Lung (tissue), 12 donors: ENCODE measurements around the gene CDKN3. TPM values are rescaled to one million over a fixed set of nuclear protein-coding genes. Genes with fewer than 3 reads are reported as not detected.

Source experiments
- ATAC-seq: fragments of 200-7000 bp; cut with Tn5 transposase; one replicate; pipeline ENCODE4 v1.9.1; 2020; ENCODE audit warnings: moderate number of reproducible peaks; ENCODE audit not compliant: insufficient read depth, low FRiP score
- DNase-seq, 3 donors: peaks; one replicate each; pipeline ENCODE4 v3.0.0-alpha.2; 2013 to 2017
- H3K27ac ChIP-seq, 2 donors: one replicate each; pipeline ENCODE4 v1.5.1; 2013; ENCODE audit warnings: mild to moderate bottlenecking in 2 of 2, moderate library complexity in 2 of 2, control low read depth in 1 of 2, inconsistent platforms in 1 of 2, low read depth in 1 of 2, low read length in 1 of 2
- H3K27me3 ChIP-seq, 3 donors: one replicate each; pipeline ENCODE4 v1.5.1; 2013; ENCODE audit warnings: low read length in 2 of 3; ENCODE audit not compliant: control insufficient read depth in 3 of 3, insufficient read depth in 3 of 3
- H3K36me3 ChIP-seq, 4 donors: one replicate each; pipeline ENCODE4 v1.5.1; 2013; ENCODE audit warnings: low read length in 4 of 4, mild to moderate bottlenecking in 1 of 4, moderate library complexity in 1 of 4; ENCODE audit not compliant: control insufficient read depth in 4 of 4, insufficient read depth in 4 of 4
- H3K4me1 ChIP-seq, 5 donors: one replicate each; pipeline ENCODE4 v1.5.1; 2013; ENCODE audit warnings: low read length in 5 of 5, mild to moderate bottlenecking in 2 of 5, moderate library complexity in 1 of 5; ENCODE audit not compliant: control insufficient read depth in 5 of 5, insufficient read depth in 5 of 5
- H3K4me3 ChIP-seq: one replicate; pipeline ENCODE4 v1.5.1; 2013; ENCODE audit warnings: mild to moderate bottlenecking, control low read depth, moderate library complexity
- H3K9ac ChIP-seq, 2 donors: one replicate each; pipeline ENCODE4 v1.5.1; 2013; ENCODE audit warnings: low read length in 2 of 2, control low read depth in 1 of 2; ENCODE audit not compliant: insufficient read depth in 1 of 2
- H3K9me3 ChIP-seq, 4 donors: one replicate each; pipeline ENCODE4 v1.5.1; 2013; ENCODE audit warnings: low read length in 3 of 4, mild to moderate bottlenecking in 1 of 4, moderate library complexity in 1 of 4; ENCODE audit not compliant: control insufficient read depth in 4 of 4, insufficient read depth in 3 of 4
- WGBS, 2 donors: extraction: QIAGEN DNeasy Blood & Tissue Kit; methylation state at CpG; one replicate each; pipeline ENCODE4 v1.1.7; 2013; 5-methylcytosine and 5-hydroxymethylcytosine counted together
- polyA plus RNA-seq, 2 donors: library from polyadenylated mRNA; stranded (reverse); fragments of 200-250 nt; gene quantifications; one replicate each; pipeline ENCODE4 v1.2.1, GENCODE V29; 2013
- total RNA-seq, 2 donors: library from RNA; depleted of rRNA in 1 of 2; stranded (reverse); fragments of >200 nt in 1 of 2; gene quantifications; one replicate each; pipeline ENCODE4 v1.2.1, GENCODE V29; 2014 to 2021
- TF ChIP-seq, protein P1 (sequence below): IDR thresholded peaks from 2 replicates; pipeline ENCODE4 v1.5.1; 2012; ENCODE audit warnings: mild to moderate bottlenecking; ENCODE audit errors: control extremely low read depth, extremely low read depth
- donor health status: control.
- donor health status: control.
- donor health status: Bipolar disorder and iron deficiency.
- donor health status: healthy.
- donor health status: DM: yes; HTN: yes; CAD: no.

The CDKN3 gene
- total and polyA plus RNA-seq, 4 donors: 1.5 to 5.7 (median 4.6) TPM

DNA sequence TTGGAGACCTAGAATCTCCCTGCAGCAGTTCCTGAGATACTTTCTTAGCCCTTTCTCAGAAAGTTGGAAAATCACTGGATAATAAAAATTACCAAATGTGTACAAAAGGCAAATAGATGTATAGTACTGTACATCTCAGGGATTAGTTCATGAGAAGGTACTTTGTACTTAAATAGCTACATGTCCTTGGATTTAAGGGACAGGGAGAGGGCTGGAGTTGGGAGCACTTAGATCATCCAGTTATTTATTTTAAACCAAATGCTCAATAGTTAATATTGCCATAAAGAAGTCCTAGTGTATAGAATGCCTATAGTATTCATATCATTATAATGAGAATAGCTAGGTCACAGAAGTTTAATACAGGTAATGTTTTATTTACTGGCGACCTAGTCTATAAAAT lies 13.4 kb downstream of the CDKN3 start:
- peaks cover 0 to 14% (median under 1%) of the 10 kb centered on the region in 4 donors for H3K36me3 ChIP-seq
- H3K27me3 ChIP-seq: no peaks in the 10 kb centered on the region
- 98% methylated on average over 1 of the region's 1 CpG for WGBS, 2 donors
- no peak for DNase-seq
- H3K4me3 ChIP-seq: no peak overlapping the region
- H3K9me3 ChIP-seq: no peaks in the 10 kb centered on the region
- no peak overlapping the region for H3K27ac ChIP-seq
- no peaks in the 10 kb centered on the region for H3K4me1 ChIP-seq
- no peak for ATAC-seq
- TF ChIP-seq, protein P1, sequence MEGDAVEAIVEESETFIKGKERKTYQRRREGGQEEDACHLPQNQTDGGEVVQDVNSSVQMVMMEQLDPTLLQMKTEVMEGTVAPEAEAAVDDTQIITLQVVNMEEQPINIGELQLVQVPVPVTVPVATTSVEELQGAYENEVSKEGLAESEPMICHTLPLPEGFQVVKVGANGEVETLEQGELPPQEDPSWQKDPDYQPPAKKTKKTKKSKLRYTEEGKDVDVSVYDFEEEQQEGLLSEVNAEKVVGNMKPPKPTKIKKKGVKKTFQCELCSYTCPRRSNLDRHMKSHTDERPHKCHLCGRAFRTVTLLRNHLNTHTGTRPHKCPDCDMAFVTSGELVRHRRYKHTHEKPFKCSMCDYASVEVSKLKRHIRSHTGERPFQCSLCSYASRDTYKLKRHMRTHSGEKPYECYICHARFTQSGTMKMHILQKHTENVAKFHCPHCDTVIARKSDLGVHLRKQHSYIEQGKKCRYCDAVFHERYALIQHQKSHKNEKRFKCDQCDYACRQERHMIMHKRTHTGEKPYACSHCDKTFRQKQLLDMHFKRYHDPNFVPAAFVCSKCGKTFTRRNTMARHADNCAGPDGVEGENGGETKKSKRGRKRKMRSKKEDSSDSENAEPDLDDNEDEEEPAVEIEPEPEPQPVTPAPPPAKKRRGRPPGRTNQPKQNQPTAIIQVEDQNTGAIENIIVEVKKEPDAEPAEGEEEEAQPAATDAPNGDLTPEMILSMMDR: no peak
- H3K9ac ChIP-seq: no peak overlapping the region

DNA sequence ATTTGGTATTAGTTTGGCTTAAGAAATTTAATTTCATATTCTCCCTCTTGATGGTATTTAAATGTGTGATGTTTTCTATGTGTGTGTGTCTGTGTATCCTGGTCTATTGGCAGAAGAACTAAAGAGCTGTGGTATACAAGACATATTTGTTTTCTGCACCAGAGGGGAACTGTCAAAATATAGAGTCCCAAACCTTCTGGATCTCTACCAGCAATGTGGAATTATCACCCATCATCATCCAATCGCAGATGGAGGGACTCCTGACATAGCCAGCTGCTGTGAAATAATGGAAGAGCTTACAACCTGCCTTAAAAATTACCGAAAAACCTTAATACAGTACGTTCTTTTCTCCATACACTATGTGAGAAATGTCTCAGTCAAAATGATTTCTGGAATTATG lies 14.6 kb downstream of the CDKN3 start:
- no peak overlapping the region for H3K27ac ChIP-seq
- H3K36me3 ChIP-seq: peaks cover 0 to 14% (median under 1%) of the 10 kb centered on the region in 4 donors
- no peaks in the 10 kb centered on the region for H3K27me3 ChIP-seq
- no peaks in the 10 kb centered on the region for H3K9me3 ChIP-seq
- H3K9ac ChIP-seq: no peak overlapping the region
- TF ChIP-seq, protein P1: no peak
- H3K4me1 ChIP-seq: no peaks in the 10 kb centered on the region
- WGBS, 2 donors: 96 to 99% methylated on average over 3 of the region's 3 CpGs
- DNase-seq (no peak), ATAC-seq (no peak)
- no peak overlapping the region for H3K4me3 ChIP-seq

DNA sequence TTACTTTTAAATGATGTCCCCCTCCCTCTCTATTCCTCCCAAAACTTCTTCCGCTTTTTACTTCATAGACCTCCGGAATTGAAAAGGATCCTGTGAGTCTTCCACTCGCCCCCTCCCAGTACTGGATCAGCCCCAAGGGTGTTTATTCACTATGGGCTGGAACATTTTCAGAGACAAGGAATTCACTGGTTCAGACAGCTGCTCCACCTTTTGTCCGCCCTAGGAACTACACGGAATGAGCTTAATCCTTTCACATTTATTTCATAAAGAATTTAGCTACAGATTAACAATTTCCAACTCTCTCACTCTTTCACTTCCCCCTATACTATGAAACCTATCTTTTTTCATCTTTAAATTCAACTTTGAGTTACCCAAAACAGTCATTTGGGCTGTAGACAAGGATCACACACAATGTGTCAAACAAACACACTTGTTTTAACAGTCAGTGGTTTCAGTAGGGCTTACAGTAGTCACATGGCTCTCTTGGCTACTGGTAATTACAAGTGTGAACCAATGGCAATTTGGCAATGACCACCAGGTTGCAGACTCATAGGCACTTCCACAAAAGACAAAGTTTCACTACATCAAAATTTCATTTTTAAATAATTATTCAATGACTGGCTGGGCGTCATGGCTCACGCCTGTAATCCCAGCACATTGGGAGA lies 23.8 kb downstream of the CDKN3 start:
- no peak for ATAC-seq

More for the DNA sequence above, 23.8 kb downstream of the CDKN3 start:
- Histone ChIP-seq H3K9me3 (no peaks in the 10 kb centered on the region), H3K4me3 (no peak overlapping the region), H3K4me1 (no peaks in the 10 kb centered on the region), H3K27ac (no peak overlapping the region), H3K36me3 (peaks cover 0 to 10% (median 5%) of the 10 kb centered on the region in 4 donors), H3K27me3 (no peaks in the 10 kb centered on the region), H3K9ac (no peak overlapping the region)
- TF ChIP-seq, protein P1: peak; percentile 6
- peak; percentile 57 to 70 (median 68) for DNase-seq
- 52 to 63% methylated on average over 7 of the region's 7 CpGs for WGBS, 2 donors
